Activated naive CD4-positive, alpha-beta T cell treated with anti-CD3 and anti-CD28 coated beads, Interleukin-2, amount 50 U/mL, for 16 hours (primary cell): ENCODE data around the gene BCL11A.
"Not testable (repeated sequence)": the region's sequence is repeated elsewhere in the genome, so short reads cannot be mapped to it uniquely, and the experiment has no call there.

Experiments
- DNase-seq: peaks from one replicate; pipeline ENCODE4 v3.0.0-alpha.2; 2020

BCL11A gene

DNA sequence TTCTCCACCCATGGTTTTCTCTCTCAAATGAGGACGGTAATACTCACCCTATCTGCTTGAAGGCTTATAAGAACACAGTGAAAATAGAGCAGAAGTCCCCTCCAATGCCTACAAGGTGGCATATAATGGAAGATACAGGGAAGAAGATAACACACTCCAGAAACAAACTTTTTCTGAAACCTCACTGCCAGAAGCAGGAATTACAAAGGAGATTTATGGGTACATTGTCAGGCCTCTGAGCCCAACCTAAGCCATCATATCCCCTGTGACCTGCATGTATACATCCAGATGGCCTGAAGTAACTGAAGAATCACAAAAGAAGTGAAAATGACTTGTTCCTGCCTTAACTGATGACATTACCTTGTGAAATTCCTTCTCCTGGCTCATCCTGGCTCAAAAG lies 136.2 kb downstream of the BCL11A start:
- DNase-seq, result not testable (repeated sequence)

DNA sequence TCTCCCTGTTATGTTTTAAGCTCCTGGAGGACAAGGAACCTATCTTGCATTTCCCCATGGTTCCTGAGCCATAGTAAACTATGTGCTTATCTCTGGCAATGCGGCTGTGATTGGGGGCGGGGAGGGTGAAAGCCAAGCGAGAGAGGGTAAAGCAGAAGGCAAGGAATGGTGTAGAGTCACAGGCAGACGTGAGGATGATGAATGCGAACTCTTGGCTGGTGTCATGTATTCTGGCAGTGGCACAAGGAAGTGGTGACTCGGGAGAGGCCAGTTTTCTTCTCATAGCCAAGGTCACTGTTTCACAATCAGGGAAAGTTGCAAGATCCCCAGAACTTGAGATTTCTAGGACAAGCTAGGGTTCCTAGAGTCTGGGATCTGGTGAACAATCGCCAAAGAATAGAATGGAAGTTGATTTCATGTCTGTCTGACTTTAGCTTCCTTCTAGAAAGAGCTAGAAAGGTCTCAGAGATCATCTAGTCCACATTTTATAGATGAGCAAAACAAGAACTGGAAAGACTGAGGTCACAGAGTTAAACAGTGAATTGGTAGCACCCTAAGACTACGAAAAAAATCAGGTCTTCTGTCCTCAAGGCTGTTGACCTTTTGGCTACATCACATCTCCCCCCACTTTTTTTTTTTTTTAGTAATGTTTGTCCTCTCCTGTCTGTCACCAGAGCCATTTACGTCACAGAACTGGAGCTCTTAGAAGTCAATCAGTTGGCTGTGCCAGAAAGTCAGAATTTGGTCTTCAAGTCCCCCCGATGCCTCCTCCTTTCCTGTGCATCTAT lies 137.0 kb downstream of the BCL11A start:
- DNase-seq, result no peak

DNA sequence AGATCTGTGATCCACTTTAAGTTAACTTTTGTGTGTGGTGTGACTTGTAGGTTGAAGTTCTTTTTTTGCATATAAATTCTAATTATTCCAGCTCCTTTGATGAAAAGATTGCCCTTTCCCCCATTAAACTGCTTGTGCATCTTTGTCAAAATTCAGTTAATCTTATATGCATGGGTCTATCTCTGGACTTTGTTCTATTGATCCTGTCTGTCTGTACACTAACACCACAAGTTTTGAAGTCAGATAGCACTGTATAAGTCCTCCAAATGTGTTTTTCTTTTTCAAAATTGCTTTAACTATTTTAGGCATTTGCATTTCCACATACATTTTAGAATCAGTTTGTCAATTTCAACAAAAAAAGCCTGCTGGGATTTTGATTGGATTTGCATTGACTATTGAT lies 137.6 kb downstream of the BCL11A start:
- no peak for DNase-seq

DNA sequence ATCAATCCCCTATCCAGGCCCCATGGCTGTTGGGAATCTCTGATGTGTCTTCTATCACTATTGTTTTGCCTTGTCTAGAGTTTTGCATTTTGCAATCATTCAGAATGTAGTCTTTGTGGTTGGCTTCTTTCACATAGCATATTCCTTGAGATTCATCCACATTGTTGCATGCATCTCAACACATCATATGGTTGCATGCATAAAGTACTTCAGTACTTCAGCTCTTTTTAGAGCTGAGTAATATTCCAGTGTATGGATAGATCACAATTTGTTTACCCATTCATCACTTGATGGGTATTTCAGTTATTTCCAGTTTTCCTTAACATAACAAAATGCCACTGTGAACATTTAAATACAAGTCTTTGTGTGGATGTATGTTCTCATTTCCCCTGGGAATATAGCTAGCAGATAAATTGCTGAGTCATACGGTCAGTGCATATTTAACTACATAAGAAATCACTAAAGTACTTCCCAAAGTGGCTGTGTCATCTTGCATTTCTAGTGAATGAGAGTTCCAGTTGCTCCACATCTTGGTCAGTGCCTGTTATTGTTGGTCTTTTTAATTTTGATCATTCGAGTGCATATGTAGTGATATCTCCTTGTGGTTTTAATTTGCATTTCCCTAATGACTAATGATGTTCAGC lies 138.8 kb downstream of the BCL11A start:
- no peak for DNase-seq

DNA sequence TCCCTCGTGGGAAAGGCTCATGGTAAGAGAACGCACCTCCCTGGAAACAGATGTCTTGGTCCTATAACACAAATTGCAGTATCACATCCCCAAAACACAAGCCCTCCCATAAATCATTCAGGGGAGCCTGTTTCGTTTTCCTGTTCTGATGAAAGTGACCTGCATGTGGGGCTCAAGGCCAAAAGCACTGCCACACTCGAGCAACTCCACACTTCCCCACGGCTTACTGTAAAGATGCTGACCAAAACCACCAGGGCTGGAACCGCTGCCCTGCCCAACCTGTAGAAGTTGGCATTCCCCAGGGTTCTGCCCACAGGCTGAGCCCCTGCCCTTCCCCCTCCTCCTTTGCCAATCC lies 139.7 kb downstream of the BCL11A start:
- DNase-seq, result no peak

DNA sequence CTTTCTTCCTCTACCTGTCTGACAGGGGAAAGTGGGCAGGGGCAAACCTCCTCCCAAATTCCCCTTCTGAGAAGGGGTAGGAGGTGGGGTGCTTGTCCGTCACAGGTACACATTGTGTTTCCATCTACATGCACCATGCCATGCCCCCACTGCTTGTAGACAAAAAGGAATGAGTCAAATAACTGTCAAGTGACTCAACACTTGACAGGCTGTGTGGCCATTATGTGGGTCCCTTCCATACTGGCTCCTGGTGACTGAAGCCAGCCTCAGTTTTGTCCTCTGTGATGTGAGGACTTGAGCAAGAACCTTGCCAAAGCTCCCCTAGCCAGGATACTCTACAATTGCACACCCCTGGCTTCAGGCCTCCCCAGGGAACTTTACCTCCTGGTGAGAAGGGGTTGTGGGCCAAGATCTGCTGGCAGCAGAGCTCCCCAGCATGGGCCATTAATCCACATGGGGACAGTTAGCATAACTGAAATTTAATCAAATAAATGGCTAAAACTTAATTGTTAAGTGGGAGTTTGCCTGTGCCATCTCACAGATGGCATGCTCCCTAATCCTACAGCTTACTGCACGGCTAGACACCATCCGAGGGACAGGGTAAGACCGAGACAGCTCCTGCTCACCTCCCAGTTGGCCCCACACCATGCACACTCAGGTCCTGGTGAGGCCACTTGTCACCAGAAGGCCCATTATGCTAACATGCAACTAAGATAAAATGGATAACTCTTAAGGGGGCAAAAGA lies 140.2 kb downstream of the BCL11A start:
- no peak for DNase-seq

DNA sequence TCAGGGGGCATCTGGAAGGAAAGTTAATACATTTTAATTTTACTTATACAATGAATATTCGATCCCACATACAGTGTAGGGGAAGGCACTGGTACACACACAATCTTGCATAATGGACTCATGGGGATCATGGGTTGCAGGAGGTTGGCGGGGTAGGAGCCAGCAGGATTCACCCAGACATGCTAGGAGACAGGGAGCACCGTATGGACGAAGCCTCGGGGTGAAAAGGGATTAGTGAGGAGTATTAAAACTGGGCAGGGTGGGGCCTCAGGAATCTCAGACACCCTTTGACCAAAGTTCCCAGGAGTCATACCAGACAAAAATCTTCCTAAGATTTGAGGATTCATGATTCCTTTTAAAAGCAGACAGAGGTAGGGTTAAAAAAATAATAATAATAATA lies 140.8 kb downstream of the BCL11A start:
- DNase-seq, result no peak

DNA sequence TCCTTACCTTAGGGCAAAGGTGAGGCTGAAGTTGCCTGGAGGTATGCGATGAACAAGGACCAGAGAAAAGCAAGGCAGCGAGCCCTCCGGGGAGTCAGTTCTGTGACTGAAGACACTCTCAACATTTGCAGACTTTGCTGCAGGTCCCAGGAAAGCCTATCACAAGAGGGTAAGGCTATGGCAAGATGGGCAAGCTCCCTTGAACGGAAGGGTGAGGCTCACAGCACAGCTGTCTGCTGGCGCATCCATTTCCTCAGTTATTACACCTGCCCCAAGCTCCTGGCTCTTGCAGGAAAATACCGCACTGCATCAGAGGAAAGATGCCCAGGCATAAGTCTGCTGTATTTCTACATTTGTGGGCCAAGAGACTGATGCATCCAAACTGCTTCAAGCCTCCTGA lies 141.4 kb downstream of the BCL11A start:
- no peak for DNase-seq

DNA sequence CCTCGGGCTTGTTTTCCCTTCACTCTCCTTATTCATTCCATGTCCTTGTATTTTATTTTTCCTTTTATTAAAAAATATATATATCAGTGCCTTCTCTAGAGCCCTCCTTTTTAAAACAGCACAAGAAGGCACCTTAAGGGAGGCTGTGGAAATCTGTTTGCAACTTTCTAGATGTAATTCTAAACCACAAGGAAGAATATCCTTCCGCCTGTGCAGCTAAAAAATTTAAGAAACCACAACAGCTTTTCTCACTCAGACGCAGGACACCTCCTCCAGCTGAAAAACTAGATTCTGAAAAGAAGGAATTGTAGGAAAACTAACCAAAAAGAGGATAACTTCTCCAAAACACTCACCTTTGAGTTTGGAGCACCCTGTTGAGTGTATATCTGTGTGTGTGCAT lies 142.2 kb downstream of the BCL11A start:
- no peak for DNase-seq

DNA sequence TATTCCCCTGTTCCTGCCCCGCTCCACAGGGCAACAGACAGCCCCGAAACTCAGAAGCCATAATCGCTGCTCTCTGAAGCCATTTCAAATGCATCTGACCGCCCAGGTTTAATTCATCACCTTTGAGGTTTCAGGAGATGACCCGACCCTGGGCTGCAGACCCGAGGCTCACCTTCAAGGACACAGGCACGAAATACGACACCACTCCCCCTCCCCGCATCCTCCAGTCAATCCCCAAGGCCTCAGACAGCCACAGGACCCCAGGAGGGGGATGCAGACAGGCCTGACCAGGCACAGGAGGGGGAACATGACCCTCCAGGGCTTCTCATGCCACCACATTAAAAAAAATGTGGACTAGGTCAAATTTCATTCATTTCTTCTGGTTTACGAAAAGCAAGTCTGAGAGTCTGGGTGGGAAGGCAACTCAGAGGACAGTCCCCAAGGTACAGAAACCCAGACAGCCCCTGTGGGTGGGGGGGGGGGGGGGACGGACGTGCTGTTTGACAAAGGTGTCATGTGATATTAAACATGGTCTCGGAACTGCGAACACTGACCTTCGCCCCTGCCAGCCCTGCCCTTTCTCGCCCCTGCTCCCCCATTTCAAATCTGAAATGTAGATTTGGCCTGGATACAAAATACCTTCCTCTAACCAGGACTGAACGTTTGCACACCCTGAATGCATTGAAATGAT lies 142.9 kb downstream of the BCL11A start:
- DNase-seq, result no peak

DNA sequence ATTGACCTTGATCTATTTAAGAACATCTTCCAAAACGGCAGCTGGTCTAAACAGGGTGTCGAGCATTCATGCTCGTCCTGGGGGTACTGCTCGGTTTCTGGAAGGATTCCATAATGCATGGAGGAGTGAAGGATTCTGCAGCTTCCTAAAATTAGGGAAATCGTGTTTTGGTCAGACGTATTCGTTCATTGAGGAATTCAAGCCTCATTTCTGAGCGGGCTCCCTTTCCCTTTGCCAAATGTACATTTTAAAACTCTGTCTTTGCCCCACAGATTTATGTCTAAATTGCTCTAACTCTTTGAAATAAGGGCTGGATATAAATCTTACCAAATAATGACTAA lies 144.0 kb downstream of the BCL11A start:
- DNase-seq, result no peak

DNA sequence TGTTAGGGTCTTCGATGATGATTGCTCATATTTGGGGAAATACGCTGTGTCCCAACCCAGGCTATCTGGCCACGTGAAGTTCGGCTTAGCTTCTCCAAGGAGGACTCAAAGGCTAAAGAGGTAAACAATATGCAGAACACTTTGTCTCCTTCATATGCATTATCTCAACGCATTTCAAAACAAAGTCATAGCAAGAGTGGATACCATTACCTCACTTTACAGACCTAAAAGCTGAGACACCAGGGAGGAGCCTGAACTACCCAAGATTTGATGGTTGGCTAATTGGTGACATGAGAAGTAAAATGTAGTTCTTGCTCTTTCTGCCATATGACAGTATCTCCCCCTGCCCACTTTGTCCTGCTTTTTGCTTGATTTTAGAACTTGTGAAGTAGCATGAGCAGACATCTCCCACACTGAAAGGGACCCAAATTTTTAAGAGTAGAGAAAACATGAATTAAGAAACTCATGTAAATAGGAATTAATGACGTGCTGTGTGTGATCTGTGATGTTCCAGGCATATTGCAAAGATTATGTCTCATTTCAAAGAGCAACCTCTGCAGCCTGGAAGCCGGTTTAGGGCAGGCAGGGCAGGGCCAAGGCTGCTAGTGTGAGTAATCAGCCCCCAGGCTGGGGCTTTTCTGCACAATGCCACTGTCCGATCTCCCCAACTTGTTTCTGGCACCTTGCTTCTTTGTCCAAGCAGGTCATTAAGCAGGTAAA lies 144.5 kb downstream of the BCL11A start:
- DNase-seq, result no peak

DNA sequence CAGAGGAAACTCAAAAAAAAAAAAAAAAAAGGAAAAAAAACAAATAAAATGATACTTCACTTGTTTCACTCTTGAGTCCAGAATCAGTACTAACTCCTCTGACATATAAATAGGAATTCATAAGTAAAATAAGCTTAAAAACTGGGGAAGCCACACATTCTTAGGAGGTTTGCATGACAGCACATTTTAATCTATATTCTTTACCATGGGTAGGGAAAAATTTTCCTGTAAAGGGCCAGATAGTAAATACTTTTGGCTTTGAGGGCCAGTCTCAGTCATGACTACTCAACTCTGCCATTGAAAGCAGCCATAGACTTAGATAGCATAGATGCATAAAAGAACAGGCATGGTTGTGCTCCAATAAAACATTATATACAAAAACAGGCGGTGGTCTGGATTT lies 145.2 kb downstream of the BCL11A start:
- no peak for DNase-seq

DNA sequence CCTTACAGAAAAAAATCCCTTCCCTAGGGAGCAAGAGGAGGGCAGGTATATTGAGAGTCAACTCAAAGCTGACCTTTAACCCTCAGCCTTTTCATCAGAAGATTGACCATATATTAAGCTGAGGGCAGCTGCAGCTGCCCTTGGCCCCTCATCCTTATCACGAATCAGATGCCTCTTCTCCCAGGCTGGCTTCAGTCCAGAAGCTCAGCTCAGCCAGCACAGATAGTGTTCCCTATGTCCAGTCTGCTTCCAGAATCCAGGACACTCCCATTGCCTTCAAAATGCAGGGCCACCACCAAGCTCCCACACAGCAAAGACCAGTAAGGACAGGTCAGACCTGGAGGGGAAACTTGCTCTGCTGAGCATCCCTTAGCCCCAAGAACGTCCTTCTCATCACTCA lies 146.1 kb downstream of the BCL11A start:
- no peak for DNase-seq

DNA sequence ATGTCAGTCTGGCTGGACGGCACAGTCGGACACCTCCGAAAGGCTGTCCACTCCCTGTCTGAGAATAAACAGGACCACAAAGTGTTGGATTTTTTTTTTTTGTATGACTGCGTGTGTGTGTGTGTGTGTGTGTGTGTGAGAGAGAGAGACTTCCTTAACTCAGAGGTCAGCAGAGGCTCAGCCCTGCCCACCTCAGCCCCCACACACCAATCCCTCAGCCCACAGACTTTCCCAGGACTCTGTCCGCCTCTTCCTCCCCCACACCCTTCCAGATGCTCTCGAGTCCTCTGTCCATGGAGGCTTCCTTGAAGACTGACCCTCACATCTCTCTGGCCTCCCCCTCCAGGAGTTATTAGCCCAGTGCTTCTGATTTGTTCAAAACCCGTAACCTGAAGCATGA lies 147.3 kb downstream of the BCL11A start:
- no peak for DNase-seq

DNA sequence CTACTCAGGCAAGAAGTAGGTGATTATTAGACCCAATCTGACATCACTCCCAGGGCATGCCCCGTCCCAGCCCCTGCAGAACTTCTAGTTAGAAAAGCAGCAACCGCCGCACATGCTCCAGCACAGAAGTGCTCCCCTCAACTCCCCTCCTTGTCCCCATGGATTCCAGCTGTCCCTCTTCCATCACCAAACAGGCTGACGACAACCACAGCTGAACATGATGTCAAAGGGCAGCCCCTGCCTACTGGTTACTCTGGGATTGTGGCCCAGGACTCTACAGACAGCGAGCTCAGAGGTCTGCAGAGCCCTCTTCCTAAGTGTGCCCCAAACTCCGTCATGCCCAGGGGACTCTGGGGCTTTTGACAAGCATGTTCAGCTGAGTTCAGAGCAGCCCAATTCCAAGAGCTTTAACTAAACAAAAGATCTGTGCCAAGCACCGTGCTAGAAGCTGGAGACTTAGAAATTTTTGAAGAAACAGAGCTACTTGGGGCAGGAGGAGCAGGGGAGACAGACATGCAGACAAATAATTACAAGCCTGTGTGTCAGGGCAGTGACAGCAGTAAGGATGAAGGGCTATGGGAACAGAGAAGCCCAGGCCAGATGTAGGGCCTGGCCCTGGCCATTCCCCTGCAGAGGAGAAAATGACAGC lies 148.1 kb downstream of the BCL11A start:
- no peak for DNase-seq
